Measurements from ENCODE around the gene ANKRD13A.

The ANKRD13A gene

GRCh38 chr12:109998904-109999648 is at the start of gene ANKRD13A:
ANKRD13A (plus strand) TSS chr12:109999430; CDS start chr12:109999689, 259 bp downstream.
- peak; percentile 96 for DNase-seq

GRCh38 chr12:109950625-109951024 is 48.6 kb upstream of the ANKRD13A start:
- DNase-seq, result no peak

- no peak for DNase-seq
Measured at GRCh38 chr12:109951136-109951535, 48.1 kb upstream of the ANKRD13A start.

DNA sequence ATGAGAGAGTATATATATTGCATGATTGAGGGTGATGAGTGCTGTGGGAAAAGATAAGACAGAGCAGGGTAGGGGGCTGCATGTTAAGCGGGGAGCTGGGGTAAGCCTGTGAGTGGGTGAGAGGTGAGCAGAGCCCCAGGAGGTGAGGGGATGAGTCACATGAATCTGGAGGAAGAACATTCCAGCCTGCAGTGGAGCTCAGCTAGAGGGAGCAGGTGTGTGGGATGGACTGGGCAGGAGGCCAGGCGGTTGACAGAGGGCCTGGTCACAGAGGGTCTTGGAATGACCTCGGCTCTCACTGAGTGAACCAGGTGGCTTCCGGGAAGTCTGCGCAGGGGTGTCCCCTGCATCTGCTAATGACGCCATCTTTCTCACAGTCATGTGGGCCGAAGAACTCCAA is 47.5 kb upstream of the ANKRD13A start:
- no peak for DNase-seq

GRCh38 chr12:109952160-109952858 is 46.9 kb upstream of the ANKRD13A start:
- DNase-seq, result no peak

GRCh38 chr12:109952873-109953272 is 46.4 kb upstream of the ANKRD13A start:
- no peak for DNase-seq

- DNase-seq, result no peak
Measured at GRCh38 chr12:109953656-109954055, 45.6 kb upstream of the ANKRD13A start.

DNA sequence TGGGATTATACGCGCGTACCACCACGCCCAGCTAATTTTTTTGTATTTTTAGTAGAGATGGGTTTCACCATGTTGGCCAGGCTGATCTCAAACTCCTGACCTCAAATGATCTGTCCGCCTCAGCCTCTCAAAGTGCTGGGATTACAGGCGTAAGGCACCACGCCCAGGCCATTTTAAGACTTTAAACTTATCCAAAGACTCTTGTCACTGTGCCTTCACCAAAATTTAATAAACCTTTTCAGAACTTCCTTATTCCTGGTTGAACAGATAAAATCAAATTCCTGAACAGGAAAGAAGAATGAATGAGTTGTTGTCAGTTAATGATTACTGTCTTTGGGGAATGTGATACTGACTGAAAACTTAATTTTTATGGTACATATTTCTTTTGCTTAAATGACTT is 40.9 kb upstream of the ANKRD13A start:
- DNase-seq, result no peak

DNA sequence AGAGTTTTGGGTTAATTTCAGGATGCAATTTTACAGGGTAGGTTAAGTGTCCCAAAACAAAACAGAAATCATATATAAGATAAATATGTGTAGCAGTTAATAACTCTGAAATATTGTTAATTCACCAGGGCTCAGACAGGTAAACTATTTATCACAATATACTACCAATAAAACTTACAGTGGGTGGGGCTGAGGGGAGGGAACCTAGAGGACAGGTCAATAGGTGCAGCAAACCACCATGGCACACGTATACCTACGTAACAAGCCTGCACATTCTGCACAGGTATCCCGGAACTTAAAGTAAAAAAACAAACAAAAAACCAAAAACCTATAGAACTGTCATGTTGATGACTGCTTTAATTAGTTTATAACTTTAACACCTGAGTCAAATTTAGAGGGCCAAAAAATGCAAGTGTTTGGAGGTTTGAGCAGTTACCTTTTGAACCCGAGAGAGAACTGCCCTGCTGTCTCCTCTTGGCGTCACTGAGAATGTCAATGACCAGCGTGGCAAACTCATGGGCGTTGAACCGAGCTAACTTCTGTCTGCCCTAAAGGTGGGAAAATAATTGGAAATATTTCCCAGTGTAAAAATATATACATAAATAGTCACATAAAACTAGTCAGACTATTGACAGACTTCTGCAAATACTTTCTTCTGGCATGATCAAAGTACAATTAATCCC is 39.7 kb upstream of the ANKRD13A start:
- no peak for DNase-seq

- DNase-seq, result no peak
Measured at GRCh38 chr12:109961201-109961600, 38.0 kb upstream of the ANKRD13A start.

- DNase-seq, result no peak
Measured at GRCh38 chr12:109961612-109962011, 37.6 kb upstream of the ANKRD13A start.

- DNase-seq, result no peak
Measured at GRCh38 chr12:109962398-109962797, 36.8 kb upstream of the ANKRD13A start.

GRCh38 chr12:109963330-109963729 is 35.9 kb upstream of the ANKRD13A start:
- no peak for DNase-seq

DNA sequence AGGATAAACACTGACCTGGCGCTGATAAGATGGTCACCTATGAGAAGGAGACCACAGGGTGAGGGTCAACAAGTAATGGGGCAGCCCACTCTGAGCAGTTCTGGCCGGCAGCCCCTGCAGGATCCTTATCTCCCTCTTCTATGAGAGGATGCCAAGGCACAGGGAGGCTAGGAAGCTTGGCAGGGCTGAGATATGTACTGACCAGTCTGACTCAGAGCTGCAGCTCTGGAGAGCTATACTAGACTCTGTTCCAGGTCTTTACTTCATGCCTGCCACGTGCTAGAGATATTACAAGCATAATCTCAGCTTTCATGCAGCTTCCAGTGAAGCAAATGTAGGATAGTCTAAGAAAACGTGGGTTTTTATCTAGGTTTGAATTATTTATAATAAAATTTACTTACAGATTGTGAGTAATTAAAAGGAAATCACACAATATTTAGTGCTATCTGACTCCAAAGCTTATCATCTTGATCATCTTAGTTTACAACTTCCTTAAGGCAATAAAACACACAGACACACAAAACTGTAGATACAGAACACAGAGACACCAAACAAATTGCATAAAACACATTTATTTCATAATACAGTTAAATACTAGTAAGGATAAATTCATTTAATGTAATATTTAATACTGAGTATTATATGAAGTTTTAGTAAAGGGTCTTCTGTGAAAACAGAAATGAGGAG is 35.3 kb upstream of the ANKRD13A start:
- no peak for DNase-seq

DNA sequence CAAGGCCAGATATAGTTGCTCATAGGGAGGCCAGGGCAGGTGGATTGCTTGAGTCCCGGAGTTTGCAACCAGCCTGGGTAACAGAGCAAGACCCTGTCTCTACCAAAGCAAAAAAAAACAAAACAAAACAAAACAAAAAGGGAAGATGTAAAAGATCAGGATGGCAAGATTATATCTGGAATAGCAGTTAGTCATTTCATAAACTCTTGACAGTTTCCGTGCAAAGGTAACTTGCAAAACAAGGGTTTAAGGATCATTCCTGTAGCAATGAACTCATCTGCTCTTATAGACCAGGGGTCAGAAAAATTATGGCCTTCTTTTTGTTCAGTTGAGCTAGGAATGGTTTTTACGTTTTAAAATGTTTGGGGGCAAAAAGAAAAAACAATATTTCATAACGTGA is 32.7 kb upstream of the ANKRD13A start:
- DNase-seq, result no peak

DNA sequence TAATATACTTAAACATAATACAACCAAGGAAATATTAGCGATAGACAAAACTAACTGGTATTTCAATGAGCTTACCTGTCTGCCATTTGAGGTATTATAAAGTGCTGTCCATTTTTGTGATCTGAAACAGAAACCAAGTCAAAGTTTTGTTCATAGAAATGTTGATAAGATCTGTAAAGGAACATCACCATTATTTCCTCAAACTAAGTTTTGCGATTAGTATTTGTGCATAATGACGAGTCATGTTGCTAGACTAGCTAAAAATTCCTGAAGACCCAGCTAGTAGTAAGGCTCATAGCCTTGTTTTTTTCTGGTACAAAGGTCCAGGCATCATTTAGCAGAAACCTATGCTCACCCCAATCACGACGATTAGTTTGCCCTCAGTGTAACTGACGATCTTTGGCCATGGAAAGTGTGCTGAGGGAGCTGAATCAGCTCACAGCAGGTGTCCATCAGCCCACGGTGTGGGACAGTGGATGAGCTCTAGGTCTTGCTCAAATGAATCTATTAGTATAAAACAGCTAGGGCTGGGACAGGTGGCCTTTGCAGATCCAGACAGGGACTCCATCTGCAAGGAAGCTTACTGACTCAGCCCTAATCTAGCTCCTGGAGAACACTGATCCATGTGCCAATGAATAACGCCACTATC is 31.7 kb upstream of the ANKRD13A start:
- peak; percentile 27 for DNase-seq

GRCh38 chr12:109968032-109968420 is 31.2 kb upstream of the ANKRD13A start:
- DNase-seq, result peak; percentile 55

GRCh38 chr12:109968801-109969200 is 30.4 kb upstream of the ANKRD13A start:
- DNase-seq, result no peak

DNA sequence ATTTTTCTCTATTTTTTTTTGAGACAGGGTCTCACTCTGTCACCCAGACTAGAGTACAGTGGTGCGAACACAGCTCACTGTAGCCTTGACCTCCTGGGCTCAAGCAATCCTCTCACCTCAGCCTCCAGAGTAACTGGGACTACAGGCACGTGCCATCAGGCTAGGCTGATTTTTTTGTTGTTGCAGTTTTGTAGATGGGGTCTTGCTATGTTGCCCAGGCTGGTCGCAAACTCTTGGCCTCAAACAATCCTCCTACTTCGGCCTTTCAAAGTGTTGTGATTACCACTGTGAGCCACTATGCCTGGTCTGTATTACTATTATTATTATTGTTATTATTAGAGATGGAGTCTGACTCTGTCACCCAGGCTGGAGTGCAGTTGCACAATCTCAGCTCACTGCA is 26.4 kb upstream of the ANKRD13A start:
- DNase-seq, result no peak

GRCh38 chr12:109981311-109981710 is 17.9 kb upstream of the ANKRD13A start:
- peak; percentile 62 for DNase-seq

DNA sequence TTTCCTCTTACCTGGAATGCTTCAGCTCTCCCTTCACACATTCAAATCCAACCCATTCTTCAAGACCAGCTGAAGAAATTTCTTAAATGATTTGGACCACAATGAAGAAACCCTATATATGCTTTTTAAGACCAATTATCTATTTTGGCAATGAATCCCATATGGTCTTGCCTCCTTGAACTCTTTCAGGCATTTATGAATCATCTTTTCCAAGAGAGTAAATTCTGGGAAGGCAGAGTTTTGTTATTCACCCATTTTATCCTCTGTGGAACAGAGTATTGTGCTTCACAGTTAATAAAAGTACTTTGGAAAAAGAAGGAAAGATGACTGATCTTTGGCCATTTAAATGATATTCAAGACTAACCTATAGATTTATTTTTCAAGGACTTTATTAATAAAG is 17.0 kb upstream of the ANKRD13A start:
- DNase-seq, result no peak

DNA sequence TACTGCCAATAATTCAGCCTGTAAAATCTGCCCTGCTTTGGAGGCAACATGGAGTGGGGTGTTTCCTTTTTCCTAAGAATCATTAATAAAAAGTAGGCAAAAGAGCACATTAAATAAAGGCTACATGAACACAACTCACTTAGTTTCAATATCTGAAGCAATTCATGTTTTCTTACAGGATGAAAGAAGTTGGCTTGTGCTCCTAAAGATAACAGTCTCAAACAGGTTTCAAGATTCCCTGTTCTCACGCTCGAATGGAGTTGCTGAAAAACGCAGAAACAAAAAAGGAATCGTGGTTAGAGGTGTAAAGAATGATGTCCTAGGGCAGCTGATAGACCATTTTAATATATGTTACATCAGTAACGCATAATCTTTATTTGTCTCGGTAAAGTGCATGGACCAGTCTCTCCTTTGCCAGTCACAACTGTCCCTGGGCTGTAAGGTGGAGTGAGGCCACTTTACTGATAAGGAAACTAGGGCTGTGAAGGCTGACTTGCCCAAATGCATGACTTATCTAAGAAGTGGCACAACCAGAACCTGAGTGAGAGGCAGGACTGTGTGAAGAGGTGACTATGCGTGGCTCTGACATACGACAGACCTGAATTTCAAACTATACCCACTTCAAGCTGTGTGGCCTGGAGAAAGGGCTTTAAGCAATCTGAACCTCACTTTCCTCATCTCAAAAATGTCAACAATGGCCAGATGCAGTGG is 15.6 kb upstream of the ANKRD13A start:
- no peak for DNase-seq

All from CD4-positive, alpha-beta T cell treated with Interleukin-17A for 1 hour (primary cell).